Smooth muscle cell (in vitro differentiated cells): Measurements from ENCODE around the gene ROR1. TPM values are rescaled to one million over a fixed set of nuclear protein-coding genes. Genes with fewer than 3 reads are reported as not detected.
A peak's percentile ranks its signal among the peaks of the same experiment; 100 is the strongest.
"Not testable (repeated sequence)": the region's sequence is repeated elsewhere in the genome, so short reads cannot be mapped to it uniquely, and the experiment has no call there.

ENCODE experiments used
- DNase-seq: peaks from one replicate; lab custom pipeline; 2025; ENCODE audit not compliant: unreplicated experiment; lab: John Stamatoyannopoulos, UW
- H2AFZ ChIP-seq: fragments of 200-600 bp; sonication (generic); 2 replicates; pipeline ENCODE4 v1.6.0; 2016; ENCODE audit warnings: antibody characterized with exemption, low read depth, mild to moderate bottlenecking
- H3F3A ChIP-seq: fragments of 200-600 bp; sonication (generic); 2 replicates; pipeline ENCODE4 v1.6.0; 2017; ENCODE audit warnings: antibody characterized with exemption, low read depth
- H3K27ac ChIP-seq: fragments of 200-600 bp; sonication (generic); 2 replicates; pipeline ENCODE4 v1.5.1; 2016; ENCODE audit warnings: low read depth, mild to moderate bottlenecking
- H3K27me3 ChIP-seq: fragments of 200-600 bp; sonication (generic); 2 replicates; pipeline ENCODE4 v1.6.1; 2016; ENCODE audit warnings: low read depth, mild to moderate bottlenecking
- H3K36me3 ChIP-seq: fragments of 200-600 bp; sonication (generic); 2 replicates; pipeline ENCODE4 v1.5.1; 2016; ENCODE audit warnings: low read depth
- H3K4me1 ChIP-seq: fragments of 200-600 bp; sonication (generic); 2 replicates; pipeline ENCODE4 v1.5.1; 2016; ENCODE audit warnings: low read depth
- H3K4me2 ChIP-seq: fragments of 200-600 bp; sonication (generic); 2 replicates; pipeline ENCODE4 v1.6.0; 2016; ENCODE audit warnings: mild to moderate bottlenecking
- H3K4me3 ChIP-seq: fragments of 200-600 bp; sonication (generic); 2 replicates; pipeline ENCODE4 v1.5.1; 2016; ENCODE audit warnings: mild to moderate bottlenecking
- H3K79me2 ChIP-seq: fragments of 200-600 bp; sonication (generic); 2 replicates; pipeline ENCODE4 v1.6.0; 2016; ENCODE audit warnings: low read depth, mild to moderate bottlenecking
- H3K9ac ChIP-seq: fragments of 200-600 bp; sonication (generic); 2 replicates; pipeline ENCODE4 v1.6.0; 2016; ENCODE audit warnings: low read depth
- H3K9me3 ChIP-seq: fragments of 200-600 bp; sonication (generic); replicated peaks from 2 replicates; pipeline ENCODE4 v1.5.1; 2016; ENCODE audit warnings: low read depth
- H4K20me1 ChIP-seq: fragments of 200-600 bp; sonication (generic); 2 replicates; pipeline ENCODE4 v1.6.0; 2016; ENCODE audit warnings: low read depth
- CTCF ChIP-seq: fragments of 200-600 bp; sonication (generic); IDR thresholded peaks from 2 replicates; pipeline ENCODE4 v1.5.1; 2017; ENCODE audit warnings: borderline replicate concordance, mild to moderate bottlenecking, antibody characterized with exemption; ENCODE audit not compliant: insufficient read depth, poor library complexity, severe bottlenecking
- WGBS: methylation state at CpG from one replicate; pipeline ENCODE4 v1.1.7; 2016; ENCODE audit warnings: low lambda C conversion rate; 5-methylcytosine and 5-hydroxymethylcytosine counted together
- polyA plus RNA-seq: library from polyadenylated mRNA; unstranded; fragments of >200 nt; fragmentation: Nextera tagmentation; extraction: Ambion mirVana; gene quantifications from 2 replicates; pipeline ENCODE4 v1.2.1, GENCODE V29; 2016
- total RNA-seq: library from RNA; depleted of rRNA; stranded (reverse); fragments of >200 nt; gene quantifications from 2 replicates; pipeline ENCODE4 v1.2.3, GENCODE V29; 2014

The ROR1 gene
- total and polyA plus RNA-seq, 2 experiments from 2014 or later, result 3.3 to 7.2 TPM

- no peak overlapping the region for H3K4me2 ChIP-seq
- H3K27ac ChIP-seq, result no peak overlapping the region
- H3F3A ChIP-seq, result no peaks in the 10 kb centered on the region
- no peak overlapping the region for H3K9ac ChIP-seq
- H3K27me3 ChIP-seq, result no peaks in the 10 kb centered on the region
- 75% methylated on average over 1 of the region's 1 CpG for WGBS
- TF ChIP-seq CTCF, result no peak
- no peaks in the 10 kb centered on the region for H3K9me3 ChIP-seq
- DNase-seq, result no peak
- peaks cover 17% of the 10 kb centered on the region for H3K79me2 ChIP-seq
- H3K4me3 ChIP-seq, result no peak overlapping the region
- no peaks in the 10 kb centered on the region for H4K20me1 ChIP-seq
- H2AFZ ChIP-seq, result no peak overlapping the region
- peaks cover 4% of the 10 kb centered on the region for H3K4me1 ChIP-seq
- no peaks in the 10 kb centered on the region for H3K36me3 ChIP-seq
Observed at GRCh38 chr1:63807046-63807445, 33.2 kb downstream of the ROR1 start.

GRCh38 chr1:63810936-63811469, 37.2 kb downstream of the ROR1 start:
- Histone ChIP-seq H3K79me2 (peaks cover 25% of the 10 kb centered on the region), H4K20me1 (no peaks in the 10 kb centered on the region)
- 90% methylated on average over 3 of the region's 3 CpGs for WGBS

GRCh38 chr1:63812071-63812700, 38.4 kb downstream of the ROR1 start:
- H3K79me2 ChIP-seq, result peaks cover 30% of the 10 kb centered on the region
- no peak overlapping the region for H3K27ac ChIP-seq
- no peak overlapping the region for H3K4me3 ChIP-seq
- no peak for TF ChIP-seq CTCF
- H3K9me3 ChIP-seq, result no peaks in the 10 kb centered on the region
- H3K27me3 ChIP-seq, result no peaks in the 10 kb centered on the region
- H3K36me3 ChIP-seq, result no peaks in the 10 kb centered on the region
- 97% methylated on average over 6 of the region's 6 CpGs for WGBS
- peaks cover under 1% of the 10 kb centered on the region for H3K4me1 ChIP-seq
- no peak overlapping the region for H2AFZ ChIP-seq
- H3K9ac ChIP-seq, result no peak overlapping the region
- no peak overlapping the region for H3K4me2 ChIP-seq
- H3F3A ChIP-seq, result peaks cover 8% of the 10 kb centered on the region
- no peak for DNase-seq
- no peaks in the 10 kb centered on the region for H4K20me1 ChIP-seq

More at GRCh38 chr1:63810936-63811469, 37.2 kb downstream of the ROR1 start:
- Histone ChIP-seq H3K4me3 (no peak overlapping the region), H3K9me3 (no peaks in the 10 kb centered on the region), H2AFZ (no peak overlapping the region), H3F3A (peaks cover 3% of the 10 kb centered on the region), H3K27ac (no peak overlapping the region), H3K36me3 (no peaks in the 10 kb centered on the region), H3K4me2 (no peak overlapping the region), H3K9ac (no peak overlapping the region), H3K4me1 (no peaks in the 10 kb centered on the region), H3K27me3 (no peaks in the 10 kb centered on the region)
- no peak for DNase-seq
- no peak for TF ChIP-seq CTCF

GRCh38 chr1:63813829-63814277, 40.0 kb downstream of the ROR1 start:
- 68% methylated on average over 3 of the region's 3 CpGs for WGBS
- no peak for TF ChIP-seq CTCF
- peaks cover 8% of the 10 kb centered on the region for H3F3A ChIP-seq
- no peak overlapping the region for H3K4me2 ChIP-seq
- H3K4me1 ChIP-seq, result peaks cover 9% of the 10 kb centered on the region
- peak overlapping the region; percentile 60 for H3K27ac ChIP-seq
- no peak overlapping the region for H3K4me3 ChIP-seq
- DNase-seq, result no peak
- H3K9me3 ChIP-seq, result no peaks in the 10 kb centered on the region
- no peak overlapping the region for H3K9ac ChIP-seq
- no peaks in the 10 kb centered on the region for H3K27me3 ChIP-seq
- H4K20me1 ChIP-seq, result no peaks in the 10 kb centered on the region
- no peak overlapping the region for H2AFZ ChIP-seq
- peaks cover 19% of the 10 kb centered on the region for H3K79me2 ChIP-seq
- no peaks in the 10 kb centered on the region for H3K36me3 ChIP-seq

GRCh38 chr1:63816217-63816815, 42.5 kb downstream of the ROR1 start:
- not testable (repeated sequence) for H3K4me2 ChIP-seq
- 95% methylated on average over 5 of the region's 5 CpGs for WGBS
- H3K79me2 ChIP-seq, result peaks cover 24% of the 10 kb centered on the region

More at GRCh38 chr1:63816217-63816815, 42.5 kb downstream of the ROR1 start:
- H3K27me3 ChIP-seq, H3K4me1 ChIP-seq, H4K20me1 ChIP-seq, DNase-seq, H2AFZ ChIP-seq, H3F3A ChIP-seq, H3K27ac ChIP-seq, H3K9ac ChIP-seq, H3K36me3 ChIP-seq, H3K4me3 ChIP-seq, H3K9me3 ChIP-seq: not testable (repeated sequence)
